Hepatocyte (in vitro differentiated cells): ENCODE data around the gene FOXN3. TPM values are rescaled to one million over a fixed set of nuclear protein-coding genes. Genes with fewer than 3 reads are reported as not detected.
A peak's percentile ranks its signal among the peaks of the same experiment; 100 is the strongest.

Experiments used
- DNase-seq: peaks from one replicate; pipeline ENCODE4 v3.0.0-alpha.2; 2016; ENCODE audit warnings: low spot score
- H2AFZ ChIP-seq: fragments of 200-600 bp; sonication (generic); 2 replicates; pipeline ENCODE4 v1.6.0; 2016; ENCODE audit warnings: antibody characterized with exemption, mild to moderate bottlenecking
- H3K27ac ChIP-seq: fragments of 200-600 bp; sonication (generic); 2 replicates; pipeline ENCODE4 v1.5.1; 2016; ENCODE audit warnings: mild to moderate bottlenecking
- H3K27me3 ChIP-seq: fragments of 200-600 bp; sonication (generic); 2 replicates; pipeline ENCODE4 v1.6.1; 2016
- H3K36me3 ChIP-seq: fragments of 200-600 bp; sonication (generic); replicated peaks from 2 replicates; pipeline ENCODE4 v1.5.1; 2016; ENCODE audit warnings: low read depth; ENCODE audit not compliant: insufficient read depth
- H3K4me1 ChIP-seq: fragments of 200-600 bp; sonication (generic); 2 replicates; pipeline ENCODE4 v1.5.1; 2016; ENCODE audit warnings: mild to moderate bottlenecking, moderate library complexity; ENCODE audit not compliant: insufficient read depth
- H3K4me2 ChIP-seq: fragments of 200-600 bp; sonication (generic); 2 replicates; pipeline ENCODE4 v1.6.0; 2016
- H3K4me3 ChIP-seq: fragments of 200-600 bp; sonication (generic); 2 replicates; pipeline ENCODE4 v1.5.1; 2016; ENCODE audit warnings: mild to moderate bottlenecking
- H3K79me2 ChIP-seq: fragments of 200-600 bp; sonication (generic); 2 replicates; pipeline ENCODE4 v1.6.0; 2017; ENCODE audit warnings: mild to moderate bottlenecking
- H3K9me2 ChIP-seq: fragments of 200-600 bp; sonication (generic); replicated peaks from 2 replicates; pipeline ENCODE4 v1.6.0; 2017; ENCODE audit warnings: mild to moderate bottlenecking; ENCODE audit not compliant: insufficient read depth
- H3K9me3 ChIP-seq: fragments of 200-600 bp; sonication (generic); 2 replicates; pipeline ENCODE4 v1.5.1; 2016; ENCODE audit warnings: low read depth, mild to moderate bottlenecking
- H4K20me1 ChIP-seq: fragments of 200-600 bp; sonication (generic); 2 replicates; pipeline ENCODE4 v1.6.0; 2016; ENCODE audit warnings: mild to moderate bottlenecking; ENCODE audit not compliant: insufficient read depth, poor library complexity, severe bottlenecking
- EZH2 ChIP-seq: fragments of 200-600 bp; sonication (generic); IDR thresholded peaks from 2 replicates; pipeline ENCODE4 v1.6.1; 2016; ENCODE audit warnings: antibody characterized with exemption, mild to moderate bottlenecking, borderline replicate concordance
- EZH2phosphoT487 ChIP-seq: fragments of 200-600 bp; sonication (generic); IDR thresholded peaks from one replicate; pipeline ENCODE4 v1.6.1; 2018; ENCODE audit warnings: antibody characterized with exemption, mild to moderate bottlenecking, low read depth, moderate library complexity; ENCODE audit not compliant: unreplicated experiment, severe bottlenecking
- WGBS: methylation state at CpG from one replicate; pipeline ENCODE4 v1.1.6; 2016; ENCODE audit warnings: low lambda C conversion rate; ENCODE audit errors: missing lambda C conversion rate; 5-methylcytosine and 5-hydroxymethylcytosine counted together
- polyA plus RNA-seq: library from polyadenylated mRNA; unstranded; fragments of >200 nt; fragmentation: Nextera tagmentation; extraction: Ambion mirVana; gene quantifications from 2 replicates; pipeline ENCODE4 v1.2.1, GENCODE V29; 2016
- total RNA-seq: library from RNA; depleted of rRNA; stranded (reverse); fragments of >200 nt; gene quantifications from 2 replicates; pipeline ENCODE4 v1.2.3, GENCODE V29; 2014
- TF ChIP-seq, protein P1 (sequence below): fragments of 200-600 bp; sonication (generic); IDR thresholded peaks from 2 replicates; pipeline ENCODE4 v1.5.1; 2016; ENCODE audit warnings: antibody characterized with exemption, mild to moderate bottlenecking; ENCODE audit not compliant: poor library complexity

Gene FOXN3
- total and polyA plus RNA-seq, 2 experiments from 2014 or later, result 42.2 to 47.6 TPM

DNA sequence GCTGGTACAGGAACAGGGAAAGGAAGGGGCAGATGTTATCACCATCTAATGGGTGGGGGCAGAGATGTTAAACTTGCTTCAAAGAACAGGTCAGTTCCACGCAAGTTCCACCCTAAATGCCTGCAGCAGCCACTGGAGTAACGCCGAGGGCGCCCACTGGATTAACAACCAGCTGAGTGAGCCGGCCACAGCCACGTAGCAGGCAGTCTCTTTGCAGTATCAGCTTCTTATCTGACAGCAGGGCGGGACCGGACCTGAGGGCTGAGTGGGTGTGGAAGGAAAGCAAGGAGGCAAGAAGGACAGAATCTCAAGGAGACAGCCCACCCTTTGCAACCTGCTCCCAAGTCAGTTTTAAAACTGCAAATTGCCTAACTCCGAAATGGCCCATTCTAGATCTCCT is 38.4 kb upstream of the FOXN3 start:
- H4K20me1 ChIP-seq, result no peaks in the 10 kb centered on the region
- no peaks in the 10 kb centered on the region for H3K9me2 ChIP-seq
- H3K4me2 ChIP-seq, result peak overlapping the region; percentile 44
- no peak overlapping the region for H3K4me3 ChIP-seq
- no peak overlapping the region for H2AFZ ChIP-seq
- no peaks in the 10 kb centered on the region for H3K9me3 ChIP-seq
- peak; percentile 79 for DNase-seq
- H3K27me3 ChIP-seq, result no peaks in the 10 kb centered on the region
- H3K36me3 ChIP-seq, result no peaks in the 10 kb centered on the region
- H3K79me2 ChIP-seq, result peaks cover 3% of the 10 kb centered on the region
- H3K4me1 ChIP-seq, result peaks cover 9% of the 10 kb centered on the region
- peak overlapping the region; percentile 44 for H3K27ac ChIP-seq
- TF ChIP-seq, protein P1, sequence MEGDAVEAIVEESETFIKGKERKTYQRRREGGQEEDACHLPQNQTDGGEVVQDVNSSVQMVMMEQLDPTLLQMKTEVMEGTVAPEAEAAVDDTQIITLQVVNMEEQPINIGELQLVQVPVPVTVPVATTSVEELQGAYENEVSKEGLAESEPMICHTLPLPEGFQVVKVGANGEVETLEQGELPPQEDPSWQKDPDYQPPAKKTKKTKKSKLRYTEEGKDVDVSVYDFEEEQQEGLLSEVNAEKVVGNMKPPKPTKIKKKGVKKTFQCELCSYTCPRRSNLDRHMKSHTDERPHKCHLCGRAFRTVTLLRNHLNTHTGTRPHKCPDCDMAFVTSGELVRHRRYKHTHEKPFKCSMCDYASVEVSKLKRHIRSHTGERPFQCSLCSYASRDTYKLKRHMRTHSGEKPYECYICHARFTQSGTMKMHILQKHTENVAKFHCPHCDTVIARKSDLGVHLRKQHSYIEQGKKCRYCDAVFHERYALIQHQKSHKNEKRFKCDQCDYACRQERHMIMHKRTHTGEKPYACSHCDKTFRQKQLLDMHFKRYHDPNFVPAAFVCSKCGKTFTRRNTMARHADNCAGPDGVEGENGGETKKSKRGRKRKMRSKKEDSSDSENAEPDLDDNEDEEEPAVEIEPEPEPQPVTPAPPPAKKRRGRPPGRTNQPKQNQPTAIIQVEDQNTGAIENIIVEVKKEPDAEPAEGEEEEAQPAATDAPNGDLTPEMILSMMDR, result no peak
- TF ChIP-seq EZH2phosphoT487 (no peak), EZH2 (no peak)
- 29% methylated on average over 9 of the region's 9 CpGs for WGBS

DNA sequence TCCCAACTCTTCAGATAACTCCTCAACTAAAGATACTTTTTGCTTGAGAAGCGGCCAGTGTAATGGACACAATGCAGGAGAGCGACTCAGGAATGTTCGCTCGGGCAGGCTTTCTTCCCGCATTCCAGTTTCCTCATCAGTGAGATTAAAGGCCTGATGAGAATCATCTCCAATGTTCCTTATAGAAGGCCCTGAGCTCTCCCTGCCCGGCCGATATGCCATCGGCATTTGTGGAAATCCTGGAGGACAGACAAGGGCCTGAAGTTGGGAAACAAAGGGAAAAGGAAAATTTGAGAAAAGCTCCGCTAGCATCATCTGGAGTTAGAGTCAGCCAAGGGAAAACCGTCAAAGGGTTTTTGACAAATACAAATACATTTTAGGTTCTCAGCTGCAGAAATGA is 38.0 kb upstream of the FOXN3 start:
- Histone ChIP-seq H3K79me2 (peaks cover 3% of the 10 kb centered on the region), H3K4me1 (peaks cover 9% of the 10 kb centered on the region), H4K20me1 (no peaks in the 10 kb centered on the region), H3K4me2 (peak overlapping the region; percentile 44), H3K36me3 (no peaks in the 10 kb centered on the region), H3K4me3 (no peak overlapping the region), H2AFZ (no peak overlapping the region), H3K27me3 (no peaks in the 10 kb centered on the region), H3K9me2 (no peaks in the 10 kb centered on the region), H3K27ac (peak overlapping the region; percentile 44), H3K9me3 (no peaks in the 10 kb centered on the region)
- no peak for DNase-seq
- TF ChIP-seq EZH2 (no peak), EZH2phosphoT487 (no peak)
- TF ChIP-seq, protein P1, result no peak
- 64% methylated on average over 10 of the region's 10 CpGs for WGBS

DNA sequence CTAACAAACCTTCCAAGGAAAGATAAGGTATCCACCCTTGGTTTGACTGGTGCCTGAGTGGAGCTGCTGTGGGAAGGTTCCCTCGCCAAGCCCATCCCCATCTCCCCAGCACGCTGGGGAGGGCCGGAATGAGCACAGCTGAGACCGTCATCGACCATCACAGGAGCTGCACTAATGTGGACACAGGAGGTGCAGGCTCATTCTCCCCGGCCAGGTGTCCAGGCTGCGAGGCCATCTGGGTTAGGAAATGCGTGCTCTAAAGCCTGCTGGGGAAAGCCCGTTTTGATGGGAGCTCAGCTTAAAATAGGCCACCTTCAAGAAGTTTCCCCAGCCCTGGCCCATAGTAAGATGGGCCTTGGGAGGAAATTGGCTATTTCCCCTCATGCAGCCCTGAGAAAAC is 35.2 kb upstream of the FOXN3 start:
- Histone ChIP-seq H3K4me3 (no peak overlapping the region), H3K27me3 (no peaks in the 10 kb centered on the region), H3K4me2 (no peak overlapping the region), H3K4me1 (no peaks in the 10 kb centered on the region), H3K36me3 (no peaks in the 10 kb centered on the region), H3K79me2 (peaks cover 3% of the 10 kb centered on the region), H4K20me1 (no peaks in the 10 kb centered on the region), H3K9me3 (no peaks in the 10 kb centered on the region), H3K27ac (no peak overlapping the region), H2AFZ (no peak overlapping the region), H3K9me2 (no peaks in the 10 kb centered on the region)
- WGBS, result 98% methylated on average over 9 of the region's 9 CpGs
- no peak for TF ChIP-seq EZH2
- no peak for TF ChIP-seq EZH2phosphoT487
- TF ChIP-seq, protein P1, result no peak
- no peak for DNase-seq

- Histone ChIP-seq H2AFZ (no peak overlapping the region), H3K4me2 (no peak overlapping the region), H3K27ac (no peak overlapping the region), H3K4me3 (no peak overlapping the region), H3K9me2 (no peaks in the 10 kb centered on the region), H3K27me3 (no peaks in the 10 kb centered on the region), H3K79me2 (no peaks in the 10 kb centered on the region), H3K9me3 (no peaks in the 10 kb centered on the region), H3K4me1 (no peaks in the 10 kb centered on the region), H4K20me1 (no peaks in the 10 kb centered on the region), H3K36me3 (no peaks in the 10 kb centered on the region)
- no peak for DNase-seq
- 87% methylated on average over 9 of the region's 9 CpGs for WGBS
- TF ChIP-seq, protein P1, result no peak
- TF ChIP-seq EZH2phosphoT487, result no peak
- no peak for TF ChIP-seq EZH2
Measured at GRCh38 chr14:89451229-89451628, 34.2 kb upstream of the FOXN3 start.
